GM21528 (cell line): ENCODE data around the gene ADAMTS14.

ENCODE experiments used
- ATAC-seq: cut with Tn5 transposase; IDR thresholded peaks from one replicate; pipeline ENCODE4 v1.9.1; 2021; ENCODE audit warnings: mild to moderate bottlenecking, moderate library complexity; ENCODE audit not compliant: unreplicated experiment, low FRiP score

ADAMTS14 gene

DNA sequence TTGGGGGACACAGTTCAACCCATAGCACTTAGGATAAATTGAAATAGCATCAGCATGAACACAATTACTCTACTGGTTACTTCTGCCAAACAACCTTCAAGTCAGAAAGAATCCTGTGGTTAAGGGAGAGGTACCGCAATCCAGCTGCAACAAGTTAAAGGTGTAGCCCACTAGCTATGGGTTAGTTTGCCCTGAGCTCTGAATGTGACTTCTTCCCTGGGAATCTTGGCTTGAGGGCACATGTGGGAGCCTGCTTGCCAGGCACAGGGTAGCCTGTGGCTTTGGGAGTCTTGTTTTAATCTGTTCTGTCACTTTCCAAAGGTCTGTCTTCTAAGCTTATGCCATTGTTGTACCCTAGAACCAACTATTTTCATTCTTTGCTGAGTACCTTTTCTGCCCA lies 134.5 kb downstream of the ADAMTS14 start:
- ATAC-seq = no peak

- ATAC-seq = no peak
These were observed 135.2 kb downstream of the ADAMTS14 start for GRCh38 chr10:70807556-70807955.

- no peak for ATAC-seq
These were observed 136.8 kb downstream of the ADAMTS14 start for GRCh38 chr10:70809011-70809611.

GRCh38 chr10:70809726-70810125 lies 137.4 kb downstream of the ADAMTS14 start:
- ATAC-seq = no peak

DNA sequence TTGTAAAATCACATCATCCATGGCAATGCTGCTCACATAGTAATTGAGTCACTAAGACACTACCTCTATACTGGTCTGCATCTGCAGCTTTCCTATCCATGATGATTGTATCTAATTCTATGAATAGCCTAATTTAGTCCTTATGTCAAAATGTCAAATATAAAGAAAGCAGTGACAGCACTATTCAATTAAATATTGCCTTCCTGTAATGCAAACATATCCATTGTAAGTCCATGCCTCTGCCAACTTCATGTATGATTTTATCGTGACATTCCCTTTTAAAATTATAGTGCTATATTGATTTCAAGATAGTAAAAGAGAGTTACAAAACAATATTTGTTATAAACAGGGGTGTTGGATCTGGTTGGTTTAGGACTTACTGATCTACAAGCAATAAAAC lies 138.7 kb downstream of the ADAMTS14 start:
- no peak for ATAC-seq

- no peak for ATAC-seq
These were observed 139.6 kb downstream of the ADAMTS14 start for GRCh38 chr10:70811881-70812280.
